AG04450 (cell line): Measurements from ENCODE around the gene SNX9. TPM values are rescaled to one million over a fixed set of nuclear protein-coding genes. Genes with fewer than 3 reads are reported as not detected.
"Not testable (repeated sequence)": the region's sequence is repeated elsewhere in the genome, so short reads cannot be mapped to it uniquely, and the experiment has no call there.

ENCODE experiments used
- CTCF ChIA-PET: fragments of 300-600, 350-600 bp; formaldehyde crosslinking; extraction: SDS; loops from one replicate; lab custom pipeline; 2022; ENCODE audit warnings: antibody characterized with exemption, inconsistent platforms; lab: Charles Lee
- POLR2A ChIA-PET: fragments of 350-600 bp; formaldehyde crosslinking; extraction: SDS; loops from one replicate; lab custom pipeline; 2021; ENCODE audit warnings: antibody characterized with exemption, inconsistent platforms; lab: Yijun Ruan, JAX
- DNase-seq: peaks from one replicate; pipeline ENCODE4 v3.0.0-alpha.2; 2011; ENCODE audit warnings: low read depth, low spot score
- H3K27ac ChIP-seq: one replicate; pipeline ENCODE4 v1.5.1; 2012; ENCODE audit warnings: low read depth, low read length, control low read depth
- H3K27me3 ChIP-seq: one replicate; pipeline ENCODE4 v1.6.0; 2012; ENCODE audit warnings: low read length; ENCODE audit not compliant: control insufficient read depth, insufficient read depth
- H3K4me3 ChIP-seq: 2 replicates; pipeline ENCODE4 v1.5.1; 2011; ENCODE audit warnings: mild to moderate bottlenecking, low read depth, low read length, control low read depth
- H3K9me3 ChIP-seq: 2 replicates; pipeline ENCODE4 v1.5.1; 2012; ENCODE audit warnings: low read length; ENCODE audit not compliant: control insufficient read depth, insufficient read depth
- CTCF ChIP-seq: IDR thresholded peaks from 2 replicates; pipeline ENCODE4 v1.5.1; 2011; ENCODE audit warnings: low read depth, low read length, control low read depth, inconsistent platforms
- polyA plus RNA-seq: library from polyadenylated mRNA; depleted of rRNA; stranded (reverse); fragments of >200 nt; gene quantifications from 2 replicates; pipeline ENCODE4 v1.2.3, GENCODE V29; 2011

The SNX9 gene
- polyA plus RNA-seq, 1 experiment, result 58.7 TPM

GRCh38 chr6:157841211-157841840 lies 18.3 kb downstream of the SNX9 start:
- ChIA-PET POLR2A (no interaction called here), CTCF (interaction anchor here (2.1 kb wide), 1 partner anchor 32 kb away, joined by 8 read pairs; no protein-coding TSS in a partner anchor)
- Histone ChIP-seq H3K9me3 (no peaks in the 10 kb centered on the region; the same call in 1 of the 2 replicates), H3K4me3 (no peak overlapping the region), H3K27ac (peak overlapping the region; percentile 63), H3K27me3 (no peaks in the 10 kb centered on the region)
- no peak for DNase-seq
- no peak for TF ChIP-seq CTCF

GRCh38 chr6:157842212-157842611 lies 19.2 kb downstream of the SNX9 start:
- TF ChIP-seq CTCF, result no peak
- ChIA-PET POLR2A (no interaction called here), CTCF (no interaction called here)
- H3K27me3 ChIP-seq, result no peaks in the 10 kb centered on the region
- DNase-seq, result no peak
- no peak overlapping the region for H3K27ac ChIP-seq
- H3K4me3 ChIP-seq, result no peak overlapping the region
- H3K9me3 ChIP-seq, result no peaks in the 10 kb centered on the region

- DNase-seq, H3K4me3 ChIP-seq, H3K27me3 ChIP-seq, POLR2A ChIA-PET, H3K9me3 ChIP-seq: not testable (repeated sequence)
- CTCF ChIA-PET, result interaction anchor here (0.6 to 1.8 kb wide), 4 partner anchors 10 to 176 kb away, joined by 3 to 7 read pairs (median 4); no protein-coding TSS in a partner anchor
- peak overlapping the region; percentile 21 for H3K27ac ChIP-seq
These were observed 21.1 kb downstream of the SNX9 start for GRCh38 chr6:157844196-157844595.

GRCh38 chr6:157845493-157846259 lies 22.6 kb downstream of the SNX9 start:
- no peak overlapping the region for H3K4me3 ChIP-seq
- H3K9me3 ChIP-seq, result no peaks in the 10 kb centered on the region
- no peak for TF ChIP-seq CTCF
- ChIA-PET CTCF (interaction anchor here (0.7 to 1.6 kb wide), 3 partner anchors 27 to 530 kb away, joined by 3 to 6 read pairs (median 3); no protein-coding TSS in a partner anchor), POLR2A (no interaction called here)
- DNase-seq, result no peak
- H3K27ac ChIP-seq, result no peak overlapping the region
- no peaks in the 10 kb centered on the region for H3K27me3 ChIP-seq

- H3K4me3 ChIP-seq, result no peak overlapping the region
- H3K27me3 ChIP-seq, result no peaks in the 10 kb centered on the region
- POLR2A ChIA-PET, result no interaction called here
- no peak overlapping the region for H3K27ac ChIP-seq
- peaks cover 10% of the 10 kb centered on the region; the same call in 1 of the 2 replicates for H3K9me3 ChIP-seq
- DNase-seq, result no peak
- TF ChIP-seq CTCF, result no peak
- CTCF ChIA-PET, result interaction anchor here (1.1 to 1.3 kb wide), 2 partner anchors 26 to 92 kb away, joined by 3 read pairs; no protein-coding TSS in a partner anchor
These were observed 24.8 kb downstream of the SNX9 start for GRCh38 chr6:157847846-157848245.
